ENCODE data around the gene BAG2.
A peak's percentile ranks its signal among the peaks of the same experiment; 100 is the strongest.

Gene BAG2

DNA sequence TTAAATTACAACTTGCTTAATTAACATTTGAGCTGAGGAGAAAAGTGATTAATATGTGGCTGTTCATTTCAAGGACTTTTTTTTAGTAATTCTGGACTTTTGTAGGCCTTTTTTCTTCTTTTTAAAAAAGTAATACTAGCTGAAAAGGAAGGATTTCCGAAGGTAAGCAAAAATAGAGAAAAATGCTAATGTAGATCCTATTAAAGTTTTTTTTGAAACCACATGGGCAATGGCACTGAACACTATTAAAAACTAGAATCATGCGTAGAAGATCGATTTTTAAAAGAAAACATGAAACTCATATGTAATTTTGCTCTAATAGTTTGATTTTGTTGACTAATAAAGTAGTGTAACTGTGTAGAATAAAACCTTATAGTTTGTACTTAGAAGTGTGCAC, 2.4 kb downstream of the BAG2 start:
- no peak for DNase-seq (ENCODE audit: low spot score)

DNA sequence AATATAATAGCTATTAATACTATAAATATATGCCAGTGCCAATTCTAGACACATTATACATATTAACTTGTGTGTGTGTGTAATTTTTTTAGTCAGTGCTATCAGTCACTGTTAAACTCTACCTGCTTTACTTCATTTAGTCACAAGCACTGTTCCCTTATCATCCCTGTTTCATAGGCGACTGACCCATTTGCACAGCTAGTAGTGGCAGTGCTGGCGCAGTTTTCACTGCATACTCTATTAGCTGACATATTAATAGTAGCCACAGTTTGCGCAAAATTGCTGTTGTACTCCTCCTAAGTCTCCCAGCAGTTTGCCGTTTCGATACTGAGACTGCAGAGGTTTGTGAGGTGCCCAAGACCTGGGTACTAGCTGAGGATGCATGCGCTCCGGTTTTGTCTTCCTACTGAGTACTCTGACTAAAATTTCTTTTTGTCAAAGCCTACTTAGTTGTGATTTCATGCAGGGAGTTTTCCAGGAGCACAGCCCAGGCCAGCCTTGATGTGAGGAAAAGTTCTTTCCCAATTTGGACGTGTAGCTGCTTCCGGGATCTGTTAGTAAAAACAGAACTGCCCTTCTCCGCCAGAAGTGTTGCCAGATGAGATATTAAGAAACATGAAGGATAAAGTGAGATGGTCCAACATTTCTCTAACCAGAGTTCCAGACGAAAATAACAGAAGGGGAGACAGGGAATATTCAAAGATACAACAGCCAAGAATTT, 5.6 kb downstream of the BAG2 start:
- DNase-seq (ENCODE audit: low spot score), result no peak

DNA sequence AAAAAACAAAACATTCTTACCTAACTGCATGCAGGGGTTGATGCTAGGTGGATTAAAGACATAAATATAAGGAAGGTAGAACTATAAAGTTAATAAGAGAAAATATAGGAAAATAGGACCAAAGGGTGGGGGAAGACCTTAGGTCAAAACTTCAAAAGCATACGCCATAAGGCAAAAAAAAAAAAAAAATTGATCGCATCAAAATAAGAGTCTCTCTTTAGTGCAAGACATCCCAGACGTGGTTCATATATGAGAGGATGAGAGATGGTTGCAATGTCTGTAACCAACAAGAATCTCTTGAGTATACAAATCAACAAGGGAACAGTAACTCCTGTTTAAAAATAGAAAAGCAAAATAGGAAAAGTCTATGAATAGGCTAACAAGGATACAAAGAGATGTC, 8.5 kb downstream of the BAG2 start:
- no peak for DNase-seq (ENCODE audit: low spot score)

- DNase-seq (ENCODE audit: low spot score), result no peak
Measured at GRCh38 chr6:57182017-57182432, 9.9 kb downstream of the BAG2 start.

- DNase-seq (ENCODE audit: low spot score), result no peak
Measured at GRCh38 chr6:57183336-57183735, 11.2 kb downstream of the BAG2 start.

GRCh38 chr6:57190140-57190539, 18.0 kb downstream of the BAG2 start:
- DNase-seq (ENCODE audit: low spot score), result no peak

DNA sequence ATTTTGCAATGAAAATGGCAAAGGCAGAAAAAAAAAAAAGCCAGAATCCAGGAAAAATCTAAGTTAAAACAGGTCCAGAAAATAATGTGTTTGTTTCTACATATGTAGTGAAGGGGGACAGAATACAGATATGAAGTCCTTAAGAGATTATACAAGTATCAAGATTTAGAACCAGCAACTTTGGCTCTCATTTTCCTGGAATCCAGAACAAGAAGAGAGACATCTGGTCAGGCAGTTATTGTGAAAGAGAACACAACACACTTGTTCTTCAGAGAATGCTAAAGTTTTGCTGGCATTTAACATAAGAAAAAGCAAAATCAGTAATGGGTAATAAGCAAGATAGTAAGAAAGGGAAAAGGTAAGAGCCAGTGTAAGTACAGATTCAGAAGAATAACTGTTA, 21.1 kb downstream of the BAG2 start:
- no peak for DNase-seq (ENCODE audit: low spot score)

GRCh38 chr6:57195457-57195856, 23.3 kb downstream of the BAG2 start:
- DNase-seq (ENCODE audit: low spot score), result no peak

DNA sequence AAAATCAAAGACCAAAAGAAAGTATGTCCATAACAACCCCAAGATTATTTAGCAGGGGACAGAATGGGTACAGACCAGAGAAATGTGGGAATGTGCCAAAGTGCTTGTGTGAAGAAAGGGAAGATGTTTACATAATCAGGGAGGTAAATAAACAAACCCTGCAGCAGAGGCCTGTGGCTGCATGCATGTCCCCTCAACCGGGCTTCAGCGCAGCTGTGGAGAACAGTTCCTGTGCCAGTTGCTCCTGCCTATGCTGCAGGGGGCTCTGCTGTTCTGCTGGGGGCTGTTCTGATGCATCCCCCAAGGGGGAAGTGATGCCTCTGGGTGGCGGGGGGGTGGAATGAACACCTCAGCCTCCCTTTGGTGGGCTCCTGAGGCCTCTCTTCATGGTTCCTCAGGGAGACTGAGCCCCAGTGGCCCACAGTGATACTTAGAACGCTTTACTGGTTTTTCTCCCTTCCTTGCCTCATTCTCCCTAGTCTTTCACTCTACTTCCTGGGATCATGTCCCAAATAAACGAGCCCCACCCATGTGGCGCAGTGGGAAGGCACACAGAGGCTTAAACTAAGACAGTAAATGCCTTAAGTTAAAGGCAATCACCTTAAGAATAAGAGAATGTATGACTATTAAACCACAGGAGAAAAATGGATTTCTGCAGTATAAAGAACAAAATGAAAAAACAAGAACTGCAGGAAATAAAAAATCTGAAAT, 27.0 kb downstream of the BAG2 start:
- no peak for DNase-seq (ENCODE audit: low spot score)

GRCh38 chr6:57201718-57202117, 29.6 kb downstream of the BAG2 start:
- DNase-seq (ENCODE audit: low spot score), result no peak

DNA sequence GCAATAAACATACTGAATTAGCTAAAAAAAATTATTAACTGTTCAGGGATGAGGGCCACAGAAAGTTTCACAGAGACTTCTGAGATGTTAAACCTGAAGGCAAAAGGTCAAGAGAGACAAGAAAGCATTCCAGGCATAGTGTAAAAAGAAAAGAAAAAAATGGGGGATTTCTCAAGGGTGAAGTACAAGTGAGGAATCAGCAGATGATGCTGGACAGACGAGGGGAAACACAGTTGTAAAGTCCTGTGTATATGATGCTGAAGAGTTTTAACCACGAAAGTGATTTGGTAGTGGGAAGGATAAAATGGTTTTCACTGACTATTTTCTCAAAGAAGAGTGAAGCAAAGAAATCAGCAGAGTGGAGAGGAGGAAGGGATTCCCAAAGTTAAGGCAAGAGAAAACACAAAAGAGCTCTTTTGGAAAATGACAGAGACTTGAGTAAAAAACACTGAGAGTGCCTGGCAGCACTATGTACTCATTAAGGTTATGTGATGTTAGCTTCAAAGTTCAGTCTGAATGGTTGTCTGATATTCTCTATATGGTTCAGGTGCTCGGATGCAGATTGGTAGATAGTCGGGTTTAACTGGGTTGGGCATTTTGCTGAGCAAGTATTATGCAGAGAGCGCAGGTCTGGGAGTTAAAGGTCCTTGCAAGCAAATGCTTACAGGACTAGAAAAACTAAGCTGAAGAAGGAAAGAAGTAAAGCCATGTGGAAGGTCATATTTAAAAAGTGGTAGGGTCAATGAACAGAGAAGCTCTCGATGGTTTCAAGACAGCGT, 33.6 kb downstream of the BAG2 start:
- DNase-seq (ENCODE audit: low spot score), result no peak

DNA sequence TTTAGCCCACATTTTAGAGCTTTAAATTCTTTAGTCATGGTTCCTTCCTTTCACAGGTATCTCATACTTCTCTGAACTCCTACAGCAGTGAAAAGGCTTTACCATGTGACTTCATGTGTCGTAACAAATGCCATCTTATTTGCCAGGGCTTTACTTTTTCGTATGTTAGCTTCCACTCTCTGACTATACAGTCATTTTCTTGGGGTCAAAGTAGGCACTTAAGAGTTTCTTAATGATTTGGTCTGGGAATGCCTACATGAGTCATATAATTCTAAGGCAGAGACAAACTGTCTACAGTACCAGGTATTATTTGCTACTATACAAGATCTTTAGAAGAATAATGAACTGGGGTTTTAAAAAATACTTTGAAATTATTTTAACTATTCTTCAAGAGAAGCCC, 35.0 kb downstream of the BAG2 start:
- DNase-seq (ENCODE audit: low spot score), result no peak

GRCh38 chr6:57207872-57208271, 35.7 kb downstream of the BAG2 start:
- DNase-seq (ENCODE audit: low spot score), result no peak

GRCh38 chr6:57209030-57209429, 36.9 kb downstream of the BAG2 start:
- DNase-seq (ENCODE audit: low spot score), result no peak

DNA sequence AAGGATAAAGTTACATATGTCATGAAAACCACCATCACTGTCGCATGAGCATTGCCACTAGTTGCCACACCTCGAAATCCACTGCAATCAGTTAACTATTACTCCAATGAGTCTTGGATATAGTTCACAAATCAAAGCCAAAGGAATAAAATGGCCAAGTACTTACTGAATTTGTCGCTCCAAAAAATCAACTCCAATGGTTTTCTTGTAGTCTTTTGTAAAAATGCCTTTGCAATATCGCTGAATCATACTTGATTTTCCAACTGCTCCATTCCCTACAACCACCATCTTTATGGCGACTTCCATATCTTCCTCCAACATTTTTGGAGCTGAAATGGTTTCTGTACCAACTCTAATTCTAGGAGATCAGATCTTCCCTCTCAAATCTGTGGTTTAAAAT, 37.9 kb downstream of the BAG2 start:
- DNase-seq (ENCODE audit: low spot score), result no peak

DNA sequence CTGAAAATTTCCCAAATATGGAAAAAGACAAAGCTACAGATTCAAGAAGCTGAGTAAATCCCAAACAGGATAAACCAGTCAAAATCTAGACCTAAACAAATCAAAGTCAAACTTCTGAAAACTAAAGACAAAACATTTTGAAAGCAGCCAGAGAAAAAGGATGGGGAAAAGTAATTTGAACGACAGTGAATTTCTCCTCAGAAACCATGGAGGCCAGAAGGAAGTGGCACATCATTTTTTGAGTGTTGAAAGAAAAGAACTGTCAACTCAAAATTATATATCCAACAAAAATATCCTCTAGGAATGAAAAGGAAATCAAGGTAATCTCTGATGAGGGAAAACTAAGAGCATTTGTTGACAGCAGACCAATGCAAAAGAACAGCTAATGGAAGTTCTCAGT, 43.1 kb downstream of the BAG2 start:
- DNase-seq (ENCODE audit: low spot score), result no peak

- DNase-seq (ENCODE audit: low spot score), result peak; percentile 24
Measured at GRCh38 chr6:57216235-57217101, 44.3 kb downstream of the BAG2 start.

- DNase-seq (ENCODE audit: low spot score), result no peak
Measured at GRCh38 chr6:57217270-57217669, 45.1 kb downstream of the BAG2 start.

GRCh38 chr6:57220083-57220703, 48.1 kb downstream of the BAG2 start:
- DNase-seq (ENCODE audit: low spot score), result no peak

GRCh38 chr6:57221191-57221935, 49.2 kb downstream of the BAG2 start:
- DNase-seq (ENCODE audit: low spot score), result peak; percentile 26

All from globus pallidus (tissue), 1 donor.